Transverse colon (tissue), 4 donors: Measurements from ENCODE around the gene MSL2.

Experiments used
- CTCF ChIP-seq, 5 experiments: fragments of 200-600 bp in 3 of 5; fragments of 450-650 bp in 2 of 5; sonication (generic) in 3 of 5; IDR thresholded peaks; 1 replicate in 2 of 5; 2 replicates in 3 of 5; pipeline ENCODE4 v1.5.1; 2016 to 2017; ENCODE audit warnings: antibody characterized with exemption in 5 of 5, inconsistent platforms in 3 of 5, mild to moderate bottlenecking in 2 of 5, moderate library complexity in 1 of 5
- EP300 ChIP-seq: sonication (generic); formaldehyde crosslinking; IDR thresholded peaks from one replicate; pipeline ENCODE4 v1.6.1; 2017; ENCODE audit warnings: antibody characterized with exemption, low read depth
- POLR2A ChIP-seq: fragments of 450-650 bp; IDR thresholded peaks from one replicate; pipeline ENCODE4 v1.6.1; 2016; ENCODE audit warnings: antibody characterized with exemption, mild to moderate bottlenecking, moderate library complexity
- POLR2AphosphoS5 ChIP-seq, 3 donors: sonication (generic); formaldehyde crosslinking; IDR thresholded peaks; one replicate each; pipeline ENCODE4 v1.6.1; 2016; ENCODE audit warnings: antibody characterized with exemption in 3 of 3

GRCh38 chr3:136122006-136122405 lies 74.1 kb downstream of the MSL2 start:
- TF ChIP-seq CTCF (IDR thresholded peaks at IDR 0.05) (no peak), EP300 (no peak), POLR2AphosphoS5 (IDR thresholded peaks at IDR 0.05) (no peak), POLR2A (no peak)
